Posterior cingulate gyrus (tissue), 11 donors: ENCODE data around the gene NACC2.
A peak's percentile ranks its signal among the peaks of the same experiment; 100 is the strongest.

Experiments used
- DNase-seq, 10 donors: peaks; one replicate each; pipeline versions ENCODE4 v3.0.0 to v3.0.0-alpha.2; 2020 to 2021; ENCODE audit warnings: mixed read lengths in 3 of 10
- intact Hi-C: fragments of 100-400 bp; cut with DNase I; formaldehyde crosslinking; loops from one replicate; pipeline ENCODE4 v1.15.1; 2023

Gene NACC2

GRCh38 chr9:135990468-135991429 is 104.3 kb downstream of the NACC2 start:
- DNase-seq, result no peak
- intact Hi-C loops, result no loop called here

DNA sequence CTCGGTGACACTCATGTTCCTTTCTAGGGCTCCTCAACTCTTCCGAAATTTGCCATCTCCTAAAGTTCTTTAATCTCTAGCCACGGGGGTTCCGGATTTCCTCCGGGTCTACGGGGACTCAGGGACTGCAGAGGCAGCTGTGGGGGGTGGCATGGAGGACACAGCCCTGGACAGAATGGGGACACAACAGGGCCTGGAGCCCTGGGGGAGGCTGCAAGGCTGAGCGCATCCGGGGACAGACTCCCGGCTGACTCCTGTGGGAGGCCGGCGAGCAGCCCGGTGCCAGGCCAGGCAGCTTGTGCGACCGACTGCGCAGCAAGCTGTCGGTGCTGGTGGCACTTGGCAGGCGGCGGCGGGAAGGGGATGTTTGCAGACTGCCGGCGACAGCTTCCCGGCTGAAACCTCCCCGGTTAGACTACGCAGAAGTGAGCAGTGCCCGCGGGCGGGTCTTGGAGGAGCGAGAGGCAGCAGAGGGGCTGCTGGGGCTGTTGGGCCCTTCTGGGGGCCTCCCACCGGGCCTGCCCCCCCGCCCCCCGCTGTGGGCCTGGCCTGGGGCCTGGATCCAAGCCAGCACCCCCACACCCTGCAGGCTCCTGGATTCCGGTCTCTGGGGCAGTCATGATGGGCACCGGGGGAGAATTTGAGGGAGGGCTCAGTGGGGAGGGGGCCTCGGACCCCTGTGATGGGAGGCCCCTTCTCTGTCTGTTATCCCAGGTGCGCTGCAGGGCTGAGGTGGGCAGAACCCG is 105.2 kb downstream of the NACC2 start:
- intact Hi-C loops, result no loop called here
- peak; percentile 45 to 97 (median 72) for DNase-seq

- intact Hi-C loops, result no loop called here
- DNase-seq, result no peak
Measured at GRCh38 chr9:135989157-135989556, 105.9 kb downstream of the NACC2 start.

GRCh38 chr9:135988493-135988892 is 106.6 kb downstream of the NACC2 start:
- intact Hi-C loops, result no loop called here
- no peak for DNase-seq

GRCh38 chr9:135987838-135988404 is 107.2 kb downstream of the NACC2 start:
- intact Hi-C loops, result no loop called here
- no peak for DNase-seq

DNA sequence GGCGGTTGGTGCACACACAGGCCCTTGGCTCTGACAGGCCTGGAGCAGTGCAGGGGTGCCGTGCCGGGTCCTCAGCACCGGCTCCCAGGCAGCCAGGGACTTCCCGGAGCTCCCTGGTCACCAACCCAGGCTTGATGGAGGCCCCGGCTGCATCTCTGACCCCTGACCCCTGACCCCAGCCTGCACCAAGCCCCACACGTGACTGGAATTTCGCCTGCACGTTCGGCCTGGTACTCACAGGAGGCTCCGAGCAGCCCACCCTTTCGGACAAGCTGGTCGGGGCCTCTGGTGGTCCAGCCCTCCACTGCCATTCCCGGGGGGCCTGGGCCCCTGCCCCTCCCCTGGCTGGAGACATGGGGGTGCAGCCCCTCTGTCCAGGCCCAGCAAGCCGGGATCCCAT is 108.5 kb downstream of the NACC2 start:
- intact Hi-C loops, result no loop called here
- no peak for DNase-seq

DNA sequence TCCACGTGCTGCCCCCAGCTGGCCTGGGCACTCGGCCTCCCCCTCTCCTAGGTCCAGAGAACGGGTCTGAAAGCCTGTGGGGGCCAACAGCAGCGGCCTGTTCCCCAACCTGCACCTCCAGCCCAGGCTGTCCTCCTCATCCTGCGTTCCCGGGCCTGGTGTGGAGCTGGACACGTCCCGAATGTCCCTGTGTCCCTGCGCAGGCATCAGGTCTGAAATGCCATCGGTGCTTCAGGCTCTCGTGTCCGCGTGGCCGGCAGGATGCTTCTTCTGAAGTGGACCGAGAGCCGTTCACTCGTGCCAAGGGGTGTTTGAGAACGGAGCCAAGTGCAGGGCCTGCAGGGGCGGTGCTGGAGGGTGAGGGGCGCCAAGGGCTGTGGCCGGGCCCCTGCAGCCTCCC is 109.2 kb downstream of the NACC2 start:
- no peak for DNase-seq
- intact Hi-C loops, result no loop called here

DNA sequence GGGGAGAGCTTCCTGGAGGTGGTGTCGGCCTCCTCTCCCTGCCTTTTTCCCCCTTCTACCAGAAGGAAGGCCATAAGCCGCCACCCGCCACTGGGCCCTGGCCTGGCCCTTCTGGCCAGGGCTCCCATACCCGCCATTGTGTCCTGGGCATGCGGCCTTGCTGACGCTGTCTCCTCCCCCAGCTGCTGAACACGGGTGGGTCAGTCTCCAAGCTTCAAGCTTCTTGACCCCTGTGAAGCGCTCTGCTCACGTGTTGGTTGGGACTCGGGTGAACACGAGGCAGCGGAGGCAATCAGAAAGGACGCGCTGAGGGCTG is 109.7 kb downstream of the NACC2 start:
- intact Hi-C loops, result no loop called here

DNA sequence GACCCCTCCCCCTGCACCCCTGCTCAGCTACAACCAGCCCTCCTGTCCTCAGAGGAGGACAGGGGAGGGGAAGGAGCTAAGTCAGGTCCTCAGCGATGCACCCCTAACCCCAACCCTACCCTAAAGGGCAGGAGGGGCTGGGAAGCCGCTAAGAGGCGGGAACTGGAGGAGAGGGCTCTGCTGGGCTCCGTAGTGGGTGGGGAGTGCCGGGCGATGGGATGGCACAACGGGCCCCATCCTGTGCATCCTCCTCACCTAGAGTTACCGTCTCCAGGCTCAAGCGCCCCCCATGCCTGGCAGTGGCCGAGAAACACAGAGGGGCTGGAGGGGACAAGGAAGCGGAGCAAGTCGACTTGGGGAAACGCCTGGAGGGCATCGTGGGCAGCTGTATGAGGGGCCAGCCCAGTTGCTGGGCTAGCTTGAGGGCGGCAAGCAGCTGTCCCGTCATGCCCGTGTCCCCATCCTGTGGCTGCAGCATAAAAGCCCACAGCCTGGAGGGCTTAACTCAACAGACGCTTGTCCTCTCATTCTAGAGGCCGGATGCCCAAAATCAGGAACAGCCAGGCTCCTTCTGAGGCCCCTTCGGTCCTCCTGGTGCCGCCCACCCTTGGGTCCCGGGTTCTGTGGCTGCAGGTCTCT is 110.9 kb downstream of the NACC2 start:
- intact Hi-C loops, result no loop called here
- no peak for DNase-seq

More for the DNA sequence above, 109.7 kb downstream of the NACC2 start:
- DNase-seq, result no peak

- no peak for DNase-seq
- intact Hi-C loops, result no loop called here
Measured at GRCh38 chr9:135983208-135984071, 111.6 kb downstream of the NACC2 start.

GRCh38 chr9:135982499-135983207 is 112.4 kb downstream of the NACC2 start:
- intact Hi-C loops, result no loop called here
- DNase-seq, result peak in 1 of 10 donors; percentile 84

DNA sequence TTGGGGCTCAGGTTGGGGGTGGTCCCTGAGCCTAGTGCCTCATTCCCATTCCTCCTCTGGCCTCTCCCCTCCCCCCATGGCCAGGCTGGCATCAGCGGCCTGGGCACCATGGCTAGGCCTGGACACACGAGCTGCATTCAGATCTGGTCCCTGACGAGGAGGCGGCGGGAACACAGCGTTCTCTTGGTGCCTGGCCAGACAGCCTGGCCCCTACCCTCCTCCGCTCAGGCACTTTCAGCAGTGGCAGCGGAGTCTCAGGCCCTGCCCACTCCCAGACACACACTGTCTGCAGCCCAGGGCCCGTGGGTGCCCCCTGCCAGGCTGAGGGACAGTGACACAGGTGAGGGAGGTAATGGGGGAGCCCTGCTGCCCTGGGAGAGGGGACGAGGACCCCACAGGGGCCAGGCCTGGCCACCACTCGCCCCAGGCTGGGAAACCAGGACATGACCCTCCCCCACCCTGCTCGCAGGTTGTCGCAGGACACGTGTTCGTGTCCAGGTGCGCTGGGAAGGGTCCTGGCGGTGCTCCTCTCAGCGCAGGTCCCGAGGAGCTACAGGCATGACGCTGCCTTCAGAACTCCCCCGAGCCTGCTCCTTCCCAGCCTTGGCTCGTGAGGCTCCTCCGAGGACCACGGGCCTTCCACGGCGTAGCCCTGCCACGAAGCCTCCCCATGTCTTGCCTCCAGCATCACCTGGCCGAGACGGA is 114.0 kb downstream of the NACC2 start:
- intact Hi-C loops, result no loop called here
- peak; percentile 68 to 97 (median 89) for DNase-seq

- intact Hi-C loops, result no loop called here
- peak in 1 of 10 donors; percentile 86 for DNase-seq
Measured at GRCh38 chr9:135979547-135980166, 115.4 kb downstream of the NACC2 start.

- DNase-seq, result peak in 9 of 10 donors; percentile 38 to 90 (median 57)
- intact Hi-C loops, result no loop called here
Measured at GRCh38 chr9:135978642-135979546, 116.2 kb downstream of the NACC2 start.

- intact Hi-C loops, result no loop called here
- DNase-seq, result peak in 1 of 10 donors; percentile 78
Measured at GRCh38 chr9:135976944-135977343, 118.1 kb downstream of the NACC2 start.

DNA sequence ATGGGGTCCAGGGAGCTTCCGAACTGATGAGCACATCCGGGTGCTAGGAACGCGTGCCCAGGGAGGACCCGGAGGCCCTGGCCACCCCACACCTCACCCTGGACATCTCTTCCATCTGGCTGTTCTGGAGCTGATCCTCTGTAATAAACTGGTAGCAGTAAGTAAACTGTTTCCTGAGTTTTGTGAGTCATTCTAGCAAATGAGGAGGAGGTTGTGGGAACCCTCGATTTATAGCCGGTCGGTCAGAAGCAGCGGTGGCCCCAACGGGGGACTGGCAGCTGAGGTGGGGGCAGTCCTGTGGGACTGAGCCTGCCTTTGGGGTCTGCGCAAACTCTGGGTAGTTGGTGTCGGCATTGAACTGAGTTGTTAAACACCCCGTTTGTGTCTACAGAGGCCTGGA is 118.6 kb downstream of the NACC2 start:
- DNase-seq, result no peak
- intact Hi-C loops, result no loop called here

DNA sequence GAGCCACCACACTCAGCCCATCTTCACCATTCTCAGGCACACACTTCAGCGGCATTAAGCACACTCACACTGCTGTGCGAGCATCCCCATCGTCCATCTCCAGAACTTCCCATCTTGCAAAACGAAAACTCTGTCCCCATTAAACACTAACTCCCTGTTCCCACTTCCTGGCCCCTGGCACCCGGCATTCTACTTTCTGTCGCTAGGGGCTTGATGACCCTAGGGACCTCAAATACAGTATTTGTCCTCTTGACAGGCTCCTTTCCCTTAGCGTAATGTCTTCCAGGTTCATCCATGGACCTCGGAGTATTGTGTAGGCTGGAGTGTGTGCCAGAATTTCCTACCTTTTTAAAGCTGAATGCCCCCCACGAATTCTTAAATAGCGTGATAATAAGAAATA is 119.3 kb downstream of the NACC2 start:
- no peak for DNase-seq
- intact Hi-C loops, result no loop called here
